Occipital lobe (tissue), 2 donors: ENCODE data around the gene CDC14A. TPM values are rescaled to one million over a fixed set of nuclear protein-coding genes. Genes with fewer than 3 reads are reported as not detected.
"Not testable (repeated sequence)": the region's sequence is repeated elsewhere in the genome, so short reads cannot be mapped to it uniquely, and the experiment has no call there.

ENCODE experiments used
- DNase-seq: peaks from one replicate; lab custom pipeline; 2025; lab: John Stamatoyannopoulos, UW
- total RNA-seq: library from RNA; depleted of rRNA; stranded (reverse); fragments of >200 nt; gene quantifications from one replicate; pipeline ENCODE4 v1.2.3, GENCODE V29; 2014

The CDC14A gene
- total RNA-seq, 1 donor from 2014 or later, result 5.1 TPM

DNA sequence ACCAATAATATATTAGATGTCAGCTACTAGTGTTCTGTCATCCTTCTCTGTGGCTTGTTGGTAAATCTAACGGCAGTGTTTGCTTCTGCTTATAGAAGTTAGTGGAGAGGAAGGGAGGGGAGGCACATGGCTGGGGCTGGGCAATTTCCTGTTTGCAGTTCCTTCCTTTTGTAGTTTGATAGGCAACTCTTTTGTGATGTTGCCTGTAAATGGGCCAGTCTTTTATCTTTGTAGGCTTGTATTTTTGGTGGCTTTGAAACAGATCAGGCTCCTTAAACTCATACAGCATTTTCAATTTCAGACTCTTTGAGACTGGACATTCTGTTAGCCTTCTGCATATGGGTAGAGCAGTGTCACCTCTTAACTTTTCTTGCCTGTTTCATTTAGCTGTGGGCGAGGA lies 48.1 kb downstream of the CDC14A start:
- DNase-seq, result no peak

DNA sequence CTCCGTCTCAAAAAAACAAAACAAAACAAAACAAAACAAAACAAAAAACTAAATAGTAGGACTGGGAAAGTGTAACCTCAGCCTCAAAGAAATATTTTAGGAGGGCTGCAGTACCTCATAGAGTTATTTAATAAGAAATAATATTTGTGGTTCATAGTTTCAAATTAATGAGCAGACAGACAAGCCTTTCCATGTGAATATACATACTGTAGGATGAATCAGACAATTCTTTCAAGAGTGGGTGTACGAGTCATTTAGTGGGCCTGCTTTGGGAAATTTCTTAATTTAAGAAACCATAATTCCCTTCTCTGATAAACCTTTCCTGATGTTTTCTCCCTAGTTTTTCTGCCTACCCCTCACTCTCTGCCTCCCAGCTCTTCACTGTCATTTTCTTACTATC lies 52.5 kb downstream of the CDC14A start:
- DNase-seq, result no peak

DNA sequence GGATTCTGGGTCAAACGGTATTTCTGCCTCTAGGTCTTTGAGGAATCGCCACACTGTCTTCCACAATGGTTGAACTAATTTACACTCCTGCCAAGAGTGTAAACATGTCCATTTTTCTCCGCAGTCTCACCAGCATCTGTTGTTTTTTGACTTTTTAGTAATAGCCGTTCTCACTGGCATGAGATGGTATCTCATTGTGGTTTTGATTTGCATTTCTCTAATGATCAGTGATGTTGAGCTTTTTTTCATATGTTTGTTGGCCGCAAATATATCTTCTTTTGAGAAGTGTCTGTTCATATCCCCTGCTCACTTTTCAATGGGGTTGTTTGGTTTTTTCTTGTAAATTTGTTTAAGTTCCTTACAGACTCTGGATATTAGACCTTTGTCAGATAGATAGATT lies 53.6 kb downstream of the CDC14A start:
- DNase-seq, result not testable (repeated sequence)

DNA sequence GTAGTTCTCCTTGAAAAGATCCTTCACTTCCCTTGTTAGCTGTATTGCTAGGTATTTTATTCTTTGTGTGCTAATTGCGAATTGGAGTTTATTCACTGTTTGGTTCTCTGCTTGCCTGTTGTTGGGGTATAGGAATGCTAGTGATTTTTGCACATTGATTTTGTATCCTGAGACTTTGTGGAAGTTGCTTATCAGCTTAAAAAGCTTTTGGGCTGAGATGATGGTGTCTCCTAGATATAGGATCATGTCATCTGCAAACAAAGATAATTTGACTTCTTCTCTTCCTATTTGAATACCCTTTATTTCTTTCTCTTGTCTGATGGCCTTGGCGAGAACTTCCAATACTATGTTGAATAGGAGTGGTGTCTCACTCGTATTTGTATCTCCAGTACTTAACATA lies 55.1 kb downstream of the CDC14A start:
- DNase-seq, result not testable (repeated sequence)

DNA sequence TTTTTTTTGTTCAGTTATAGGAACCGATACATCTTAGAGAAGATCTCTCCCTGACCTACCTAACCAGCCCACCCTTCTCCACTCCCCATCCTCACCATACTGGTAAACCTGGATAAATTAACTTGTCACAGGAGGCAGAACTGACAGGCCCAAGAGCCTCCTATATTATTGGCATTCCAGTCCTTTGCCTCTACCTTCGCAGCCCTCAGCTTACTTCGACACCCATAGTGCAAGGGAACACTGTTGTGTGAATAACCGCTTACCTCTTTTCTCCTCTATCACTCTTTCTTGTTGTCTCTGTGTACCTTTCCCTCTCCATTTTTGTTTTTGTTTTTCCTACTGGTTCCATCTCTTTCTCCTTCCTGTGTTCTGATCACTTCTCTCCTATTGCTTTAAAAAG lies 58.7 kb downstream of the CDC14A start:
- no peak for DNase-seq

DNA sequence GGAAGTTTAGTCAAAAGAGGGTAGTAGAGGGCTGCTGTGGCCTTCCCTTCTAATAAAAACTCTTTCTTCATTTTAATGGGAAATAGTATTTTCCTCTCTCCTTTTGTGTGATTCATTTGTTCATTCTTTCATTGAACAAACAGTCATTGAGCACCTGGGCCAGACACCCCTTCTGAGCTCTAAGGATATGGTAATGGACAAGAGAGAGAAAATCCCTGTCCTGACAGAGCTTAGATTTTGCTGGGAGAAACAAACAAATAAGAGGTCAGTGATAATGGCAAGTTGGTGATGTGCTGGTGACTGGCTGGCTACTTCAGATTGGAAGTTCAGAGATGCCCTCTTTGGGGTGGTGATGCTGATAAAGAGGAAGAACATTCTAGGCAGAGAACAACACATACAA lies 59.3 kb downstream of the CDC14A start:
- DNase-seq, result no peak

DNA sequence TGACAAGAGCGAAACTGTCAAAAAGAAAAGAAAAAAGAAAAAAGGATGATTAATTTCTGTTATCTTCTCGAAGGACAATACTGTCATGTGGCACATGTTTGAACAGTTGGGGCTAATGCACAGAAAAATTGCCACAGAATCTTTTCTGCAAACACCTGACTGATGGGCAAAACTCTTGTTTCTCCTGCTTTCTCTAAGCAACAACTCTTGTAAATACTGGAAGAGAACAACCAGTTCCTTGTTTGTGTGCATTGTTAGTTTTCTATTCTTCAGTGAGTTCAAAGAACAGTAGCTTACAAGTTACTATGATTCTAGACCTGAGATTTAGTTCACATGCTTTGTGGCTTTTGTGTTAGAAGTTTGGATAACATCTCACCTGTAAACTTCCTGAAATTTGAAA lies 60.7 kb downstream of the CDC14A start:
- no peak for DNase-seq

DNA sequence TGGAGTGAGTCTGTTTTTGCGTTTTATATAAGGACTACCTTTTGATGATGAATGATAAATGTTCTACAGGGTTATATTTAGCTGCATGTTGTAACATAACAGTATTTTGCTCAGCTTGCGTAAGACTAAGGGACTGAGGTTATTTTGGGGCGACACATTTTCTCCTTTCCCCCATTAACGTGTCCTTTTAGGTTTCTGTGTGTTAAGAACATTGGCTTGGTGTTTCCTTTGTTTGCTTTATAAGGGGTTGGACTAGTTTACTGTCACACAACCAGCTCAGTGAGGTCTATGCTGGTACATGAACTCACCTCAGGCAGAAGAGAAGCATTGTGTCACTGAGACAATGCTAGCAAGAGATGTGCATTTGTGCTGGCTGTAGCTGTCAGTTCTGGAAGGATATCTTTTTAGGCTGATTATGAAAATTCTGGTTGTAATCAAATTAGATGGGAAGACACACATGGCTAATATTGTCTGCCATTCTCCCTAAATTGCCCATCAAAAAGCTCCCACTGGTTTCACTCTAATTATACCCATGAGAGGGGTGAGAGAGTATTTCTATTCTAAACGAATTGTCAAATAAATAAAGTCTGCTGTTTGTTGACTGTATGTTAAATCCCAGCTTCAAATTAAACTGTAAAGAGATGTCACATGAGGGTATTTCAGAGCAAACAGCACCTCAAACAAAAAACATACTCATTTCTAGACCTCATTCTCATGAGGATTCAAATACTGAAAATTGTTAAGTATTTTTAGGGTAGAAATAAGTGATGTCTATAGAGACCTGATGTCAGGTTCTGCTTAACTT lies 62.6 kb downstream of the CDC14A start:
- DNase-seq, result no peak

DNA sequence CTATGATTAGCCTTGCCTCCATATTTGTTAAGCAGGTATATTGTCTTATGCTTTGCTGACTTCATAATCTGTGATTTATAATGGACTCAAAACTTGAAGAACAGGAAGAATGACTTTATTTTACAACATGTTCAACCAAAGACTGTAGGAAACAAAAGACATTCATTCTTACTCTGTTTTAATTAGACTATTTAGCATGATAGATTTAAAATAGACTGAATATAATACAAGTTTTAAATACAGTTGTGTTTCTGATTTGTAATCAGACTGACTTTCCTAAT lies 63.1 kb downstream of the CDC14A start:
- DNase-seq, result no peak

DNA sequence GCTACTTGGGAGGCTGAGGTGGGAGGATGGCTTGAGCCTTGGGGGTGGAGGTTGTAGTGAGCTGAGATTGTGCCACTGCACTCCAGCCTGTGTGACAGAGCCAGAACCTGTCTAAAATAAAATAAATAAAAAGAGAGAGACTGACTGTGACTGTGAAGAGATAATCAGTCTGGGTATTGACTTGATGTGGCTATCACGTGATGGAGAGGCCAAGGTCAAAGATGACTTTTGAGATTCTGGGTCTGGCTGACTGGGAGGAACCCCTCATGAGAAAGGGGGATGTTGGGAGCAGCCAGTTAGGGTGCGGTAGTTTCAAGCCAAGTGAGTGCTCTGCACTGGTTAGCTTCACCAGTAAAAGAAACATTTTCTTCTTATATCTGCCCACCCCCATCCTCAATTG lies 66.8 kb downstream of the CDC14A start:
- no peak for DNase-seq

DNA sequence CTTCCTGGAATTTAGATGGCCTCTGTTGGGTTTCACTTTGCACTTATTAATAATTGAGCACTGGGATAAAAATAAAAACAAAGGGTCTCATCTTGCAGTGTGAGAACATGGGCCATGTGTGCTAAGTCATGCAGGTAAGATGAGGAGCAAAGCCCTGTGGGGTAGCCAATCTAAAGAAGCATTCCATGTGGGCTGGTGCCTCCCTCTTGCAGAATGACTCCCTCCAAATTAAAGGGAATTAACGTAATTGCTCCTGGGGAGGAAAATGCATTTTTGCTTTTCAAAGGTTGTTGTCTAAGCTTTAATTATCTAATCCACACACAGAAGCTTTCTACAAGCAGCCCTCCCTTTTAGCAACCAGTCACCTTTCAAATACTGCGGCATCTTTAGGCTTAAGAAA lies 69.8 kb downstream of the CDC14A start:
- DNase-seq, result no peak

DNA sequence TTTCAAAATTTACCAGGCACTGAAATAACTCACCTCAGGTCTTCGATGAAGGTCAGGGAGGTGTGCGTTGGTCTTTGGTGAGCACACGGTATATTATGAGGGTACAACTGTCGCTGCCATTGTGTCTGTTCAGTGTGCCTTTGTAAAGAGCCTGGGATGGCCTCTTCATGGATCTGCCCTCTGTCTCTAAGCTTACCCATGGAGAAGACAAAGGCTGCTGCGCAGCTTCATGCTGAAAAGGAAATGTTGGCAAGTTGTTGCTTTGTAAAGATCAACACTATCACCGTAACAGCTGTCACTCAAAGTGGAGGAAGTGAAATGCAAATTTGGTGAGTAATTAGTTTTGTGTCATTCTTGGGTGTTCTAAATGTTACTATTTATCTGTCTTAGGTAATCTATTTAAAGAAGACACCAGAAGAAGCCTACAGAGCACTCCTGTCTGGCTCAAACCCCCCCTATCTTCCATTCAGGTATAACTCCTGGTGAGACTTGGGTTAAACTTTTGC lies 71.6 kb downstream of the CDC14A start:
- no peak for DNase-seq

DNA sequence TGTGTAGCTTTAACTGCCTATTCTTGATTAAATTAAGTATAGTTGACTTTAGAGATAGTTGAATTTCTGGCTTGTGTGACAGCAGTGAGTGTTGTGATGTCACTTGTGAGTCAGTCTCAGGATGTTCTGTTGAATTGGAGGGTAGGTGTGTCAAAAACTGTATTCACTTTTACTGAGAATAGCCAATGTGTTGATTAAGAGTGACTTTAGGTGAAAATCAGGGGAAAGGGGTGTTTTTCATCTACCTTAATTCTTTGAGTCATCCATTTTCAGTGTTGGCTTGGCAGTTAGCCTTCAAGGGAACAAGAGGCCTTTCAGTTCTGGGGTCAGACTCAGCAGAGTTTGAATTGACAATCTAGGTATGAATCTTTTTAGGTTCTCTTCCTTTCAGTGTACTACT lies 75.9 kb downstream of the CDC14A start:
- no peak for DNase-seq

DNA sequence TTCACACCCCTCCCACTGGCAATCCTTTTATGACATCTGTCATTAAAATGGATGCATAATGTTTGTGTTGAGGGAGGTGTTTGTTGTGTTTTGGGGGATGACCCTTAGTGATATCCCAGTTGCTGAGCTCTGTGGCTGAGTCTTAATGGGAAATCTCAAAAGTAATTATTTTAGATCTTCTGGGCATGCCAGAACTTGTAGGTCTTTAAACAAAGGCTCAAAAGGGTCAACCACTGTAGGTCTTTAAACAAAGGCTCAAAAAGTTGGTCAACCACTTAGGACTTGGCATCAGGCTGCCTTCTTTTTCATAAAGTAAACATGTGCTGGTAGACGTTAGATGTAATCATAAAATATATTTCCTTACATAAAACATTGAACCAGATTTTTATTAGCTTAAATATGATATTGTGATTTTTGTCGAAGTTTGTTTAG lies 78.0 kb downstream of the CDC14A start:
- no peak for DNase-seq

DNA sequence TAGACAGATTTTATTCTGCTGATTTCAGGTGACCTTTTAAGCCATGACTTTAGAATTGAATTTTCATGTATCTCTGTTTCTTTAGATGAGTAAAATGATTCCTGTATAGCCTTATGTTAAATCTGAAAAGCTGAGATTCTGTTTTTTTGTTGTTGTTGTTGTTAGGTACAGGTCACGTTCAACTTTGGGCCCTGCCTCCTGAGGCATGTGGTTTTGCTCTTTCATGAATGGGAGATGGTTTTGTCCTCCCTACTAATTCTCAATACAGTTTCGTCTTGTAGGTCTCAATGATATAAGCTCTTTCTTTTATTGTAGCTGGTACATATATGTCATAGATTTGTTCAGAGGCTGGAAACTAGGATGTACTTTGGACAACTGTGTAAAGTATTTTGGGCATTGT lies 79.6 kb downstream of the CDC14A start:
- no peak for DNase-seq

DNA sequence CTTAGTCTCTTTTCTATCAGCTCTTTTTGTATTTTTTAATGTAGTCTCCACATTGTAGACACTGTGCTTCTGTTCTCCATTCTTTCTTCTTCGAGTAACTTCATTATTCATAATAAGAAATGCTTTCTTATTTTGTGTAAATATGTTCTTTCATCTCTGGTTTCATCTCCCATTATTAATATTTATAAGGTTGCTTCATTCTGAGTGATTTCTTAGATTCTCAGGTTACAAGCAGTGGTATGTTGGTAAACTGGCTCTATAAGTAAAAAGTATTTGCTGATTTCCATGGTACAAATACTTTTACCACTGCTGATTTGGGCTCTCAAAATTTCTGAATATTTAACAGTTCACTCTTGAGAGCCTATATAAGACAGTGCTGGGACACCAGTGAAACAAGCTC lies 81.3 kb downstream of the CDC14A start:
- no peak for DNase-seq

DNA sequence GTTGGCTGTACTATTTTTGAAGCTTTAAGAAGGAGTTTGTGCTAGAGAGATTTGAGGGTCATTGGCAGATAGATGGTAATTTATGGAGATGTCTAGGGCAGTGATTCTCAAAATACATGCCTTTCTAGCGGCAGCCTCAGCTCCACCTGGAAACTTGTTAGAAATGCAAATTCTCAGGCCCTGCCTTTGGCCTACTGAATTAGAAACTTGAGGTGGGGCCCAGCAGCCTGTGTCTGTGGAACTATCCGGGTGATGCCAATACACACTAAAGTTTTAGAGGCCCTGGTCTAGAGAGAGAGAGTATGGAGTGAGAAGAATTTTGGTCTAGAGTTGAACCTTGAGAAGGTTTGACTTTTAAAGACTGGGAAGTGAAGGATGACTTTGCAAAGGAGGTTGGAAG lies 82.5 kb downstream of the CDC14A start:
- DNase-seq, result no peak

DNA sequence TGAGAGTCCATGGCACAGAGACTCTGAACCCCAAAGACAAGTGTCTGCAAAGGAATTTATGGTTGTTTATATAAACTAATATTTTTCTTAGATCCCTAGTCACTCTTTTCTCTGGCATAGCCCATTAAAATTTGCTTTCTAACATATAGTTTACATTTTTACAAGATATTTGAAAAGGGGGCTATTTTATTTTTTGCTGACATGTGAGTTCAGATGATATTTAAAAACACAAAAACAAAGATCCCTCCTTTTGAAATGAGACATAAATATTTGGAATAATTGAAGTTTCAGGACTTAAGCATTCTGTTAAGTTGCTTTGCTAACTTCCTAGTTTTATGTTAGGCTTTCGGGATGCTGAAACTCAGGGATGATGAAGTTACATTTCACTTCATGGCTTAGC lies 86.1 kb downstream of the CDC14A start:
- no peak for DNase-seq

DNA sequence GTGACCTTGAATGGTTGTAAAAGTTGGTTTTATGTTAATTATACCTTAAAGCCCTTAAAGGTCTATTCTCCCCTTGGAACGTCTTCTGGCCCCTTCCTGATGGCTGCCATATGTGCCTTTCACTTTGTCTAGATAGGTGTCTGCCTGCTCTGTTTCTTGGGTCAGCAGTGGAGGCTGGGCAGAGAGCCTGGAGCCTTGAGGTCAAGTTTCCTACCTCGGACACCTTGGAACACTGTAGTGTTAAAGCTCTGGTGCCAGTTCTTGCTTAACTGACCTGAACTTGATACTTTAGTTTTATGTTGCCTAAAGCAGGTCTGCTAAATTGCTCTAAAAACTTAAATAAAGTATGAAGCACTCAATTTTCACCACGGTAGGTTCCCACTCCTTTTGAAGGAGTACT lies 86.5 kb downstream of the CDC14A start:
- DNase-seq, result no peak

DNA sequence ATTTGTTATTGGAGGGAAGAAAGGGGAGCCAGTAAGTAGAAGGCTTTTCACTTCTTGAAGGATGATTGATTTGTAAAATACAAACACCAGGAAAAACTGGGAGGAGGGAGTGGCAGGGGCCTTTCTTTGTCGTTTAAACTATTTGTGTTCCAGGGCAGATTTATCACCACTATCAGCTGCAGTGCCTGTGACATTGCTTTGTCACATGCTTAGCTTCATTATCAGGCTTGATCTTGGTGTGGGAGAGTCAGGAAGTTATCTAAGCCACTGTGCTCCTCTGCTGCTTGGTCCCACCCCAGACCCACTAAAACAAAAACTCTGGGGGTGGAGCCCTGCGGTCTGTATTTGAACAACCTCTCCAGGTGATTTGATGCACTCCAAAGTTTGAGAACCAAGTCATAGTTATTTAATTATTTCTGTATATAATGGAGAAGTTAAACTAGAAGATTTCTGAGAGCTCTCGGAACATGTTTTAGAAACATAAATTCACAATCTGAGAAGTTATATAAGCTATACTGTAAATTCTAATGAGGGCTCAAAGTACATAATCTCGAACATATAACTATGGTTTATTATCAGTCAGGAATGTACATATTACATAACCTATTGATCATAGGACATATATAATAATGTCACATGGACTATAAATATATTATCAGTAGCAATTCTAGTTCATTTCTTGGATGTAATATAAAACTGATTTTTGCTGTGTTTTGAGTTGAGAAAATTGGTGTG lies 87.9 kb downstream of the CDC14A start:
- no peak for DNase-seq

DNA sequence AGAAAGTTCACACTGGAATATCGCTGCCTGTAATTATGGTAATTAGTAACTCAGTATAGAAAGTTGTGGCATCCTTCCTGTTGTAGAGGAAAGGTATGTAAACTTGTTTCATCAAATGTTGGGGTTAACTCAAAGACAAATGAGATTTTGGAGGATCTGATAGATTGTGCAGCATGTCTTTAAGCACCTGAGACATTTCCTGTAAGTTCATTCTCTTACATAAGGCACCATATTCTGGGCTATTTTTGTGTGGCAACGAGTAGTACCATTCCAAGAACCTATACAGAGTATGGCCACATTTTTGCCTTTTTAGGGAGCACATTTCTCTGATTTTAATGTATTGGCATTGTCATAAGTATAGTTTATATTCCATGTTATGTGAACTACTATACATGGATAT lies 88.8 kb downstream of the CDC14A start:
- no peak for DNase-seq

DNA sequence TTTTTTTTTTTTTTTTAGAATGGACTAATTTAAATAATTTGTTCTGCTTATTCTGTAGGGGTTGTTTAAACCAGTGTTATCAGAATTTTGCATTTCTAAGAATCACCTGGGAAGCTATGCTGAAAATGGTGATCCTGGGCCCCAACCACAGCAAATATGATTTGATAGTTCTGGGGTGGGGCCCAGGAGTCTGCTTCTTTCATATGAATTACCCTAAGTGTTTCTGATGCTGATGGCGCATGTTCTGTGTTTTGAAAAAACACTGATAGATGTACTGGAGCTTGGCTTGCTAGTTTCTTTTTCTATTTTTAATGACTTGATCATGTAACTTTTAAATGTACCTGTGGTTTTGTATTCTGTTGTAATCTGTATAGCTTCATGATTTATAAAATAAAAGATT lies 89.3 kb downstream of the CDC14A start:
- no peak for DNase-seq
